GM04504 (cell line): Measurements from ENCODE around the gene HELZ2.
A peak's percentile ranks its signal among the peaks of the same experiment; 100 is the strongest.

ENCODE experiments used
- DNase-seq: peaks from one replicate; pipeline ENCODE4 v3.0.0-alpha.2; 2012; ENCODE audit warnings: low read depth

HELZ2 gene

GRCh38 chr20:63538204-63539091 is 35.6 kb downstream of the HELZ2 start:
- DNase-seq: no peak

GRCh38 chr20:63537525-63538203 is 36.4 kb downstream of the HELZ2 start:
- DNase-seq: peak; percentile 82

- DNase-seq: no peak
Measured at GRCh38 chr20:63536997-63537524, 37.0 kb downstream of the HELZ2 start, which contains the start of gene PTK6. Gene PTK6 (minus strand): TSS chr20:63537376. CDS start chr20:63537314, 62 bp downstream.

- peak; percentile 24 for DNase-seq
Measured at GRCh38 chr20:63536241-63536977, 37.6 kb downstream of the HELZ2 start.

- DNase-seq: no peak
Measured at GRCh38 chr20:63534831-63535651, 39.0 kb downstream of the HELZ2 start.

GRCh38 chr20:63534427-63534830 is 39.6 kb downstream of the HELZ2 start:
- no peak for DNase-seq

GRCh38 chr20:63533871-63534393 is 40.1 kb downstream of the HELZ2 start:
- no peak for DNase-seq

- DNase-seq: no peak
Measured at GRCh38 chr20:63533388-63533787, 40.7 kb downstream of the HELZ2 start.

- DNase-seq: no peak
Measured at GRCh38 chr20:63532449-63532971, 41.5 kb downstream of the HELZ2 start.

GRCh38 chr20:63531686-63532448 is 42.2 kb downstream of the HELZ2 start:
- DNase-seq: no peak

GRCh38 chr20:63530788-63531160 is 43.3 kb downstream of the HELZ2 start:
- DNase-seq: no peak

GRCh38 chr20:63529861-63530787 is 43.9 kb downstream of the HELZ2 start:
- DNase-seq: no peak

- no peak for DNase-seq
Measured at GRCh38 chr20:63529180-63529860, 44.7 kb downstream of the HELZ2 start.

GRCh38 chr20:63527184-63527583 is 46.9 kb downstream of the HELZ2 start:
- DNase-seq: no peak

- no peak for DNase-seq
Measured at GRCh38 chr20:63525971-63526370, 48.1 kb downstream of the HELZ2 start.

- no peak for DNase-seq
Measured at GRCh38 chr20:63525185-63525584, 48.9 kb downstream of the HELZ2 start.
